PC-9 (cell line): Measurements from ENCODE around the gene SYPL2.

ENCODE experiments used
- EZH2 ChIP-seq: fragments of 200-600 bp; sonication (generic); IDR thresholded peaks from 2 replicates; pipeline ENCODE4 v1.8.0; 2017; ENCODE audit warnings: antibody characterized with exemption, low read depth
- TF ChIP-seq, protein P1 (sequence below): fragments of 200-600 bp; sonication (generic); conservative IDR thresholded peaks from 2 replicates; pipeline ENCODE4 v1.6.1; 2017; ENCODE audit warnings: mixed run types, antibody characterized with exemption, mild to moderate bottlenecking, moderate library complexity

DNA sequence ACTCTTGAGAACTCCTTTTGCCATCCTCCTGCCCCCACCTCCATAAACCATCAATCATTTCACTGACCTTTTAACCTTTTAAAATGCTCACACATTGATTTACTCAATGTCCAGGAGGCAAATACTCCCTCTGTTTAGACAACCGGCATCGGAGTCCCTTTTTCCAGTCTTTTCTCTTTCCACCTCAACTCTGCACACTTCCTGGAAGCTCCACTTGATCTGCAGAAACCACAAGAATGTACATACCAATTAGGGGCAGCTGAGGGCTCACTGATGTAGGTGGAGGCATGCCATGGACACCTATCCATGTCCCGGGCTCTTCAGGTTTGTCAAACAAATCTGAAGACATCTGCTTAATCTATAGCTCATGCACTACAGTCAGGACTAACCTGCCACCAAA is 48.5 kb downstream of the SYPL2 start:
- TF ChIP-seq, protein P1, sequence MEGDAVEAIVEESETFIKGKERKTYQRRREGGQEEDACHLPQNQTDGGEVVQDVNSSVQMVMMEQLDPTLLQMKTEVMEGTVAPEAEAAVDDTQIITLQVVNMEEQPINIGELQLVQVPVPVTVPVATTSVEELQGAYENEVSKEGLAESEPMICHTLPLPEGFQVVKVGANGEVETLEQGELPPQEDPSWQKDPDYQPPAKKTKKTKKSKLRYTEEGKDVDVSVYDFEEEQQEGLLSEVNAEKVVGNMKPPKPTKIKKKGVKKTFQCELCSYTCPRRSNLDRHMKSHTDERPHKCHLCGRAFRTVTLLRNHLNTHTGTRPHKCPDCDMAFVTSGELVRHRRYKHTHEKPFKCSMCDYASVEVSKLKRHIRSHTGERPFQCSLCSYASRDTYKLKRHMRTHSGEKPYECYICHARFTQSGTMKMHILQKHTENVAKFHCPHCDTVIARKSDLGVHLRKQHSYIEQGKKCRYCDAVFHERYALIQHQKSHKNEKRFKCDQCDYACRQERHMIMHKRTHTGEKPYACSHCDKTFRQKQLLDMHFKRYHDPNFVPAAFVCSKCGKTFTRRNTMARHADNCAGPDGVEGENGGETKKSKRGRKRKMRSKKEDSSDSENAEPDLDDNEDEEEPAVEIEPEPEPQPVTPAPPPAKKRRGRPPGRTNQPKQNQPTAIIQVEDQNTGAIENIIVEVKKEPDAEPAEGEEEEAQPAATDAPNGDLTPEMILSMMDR = no peak
- no peak for TF ChIP-seq EZH2
